Measurements from ENCODE around the gene USHBP1. TPM values are rescaled to one million over a fixed set of nuclear protein-coding genes. Genes with fewer than 3 reads are reported as not detected.
A peak's percentile ranks its signal among the peaks of the same experiment; 100 is the strongest.

USHBP1 gene
- total and polyA plus RNA-seq, 4 donors: 6.2 to 12.3 (median 11.6) TPM

DNA sequence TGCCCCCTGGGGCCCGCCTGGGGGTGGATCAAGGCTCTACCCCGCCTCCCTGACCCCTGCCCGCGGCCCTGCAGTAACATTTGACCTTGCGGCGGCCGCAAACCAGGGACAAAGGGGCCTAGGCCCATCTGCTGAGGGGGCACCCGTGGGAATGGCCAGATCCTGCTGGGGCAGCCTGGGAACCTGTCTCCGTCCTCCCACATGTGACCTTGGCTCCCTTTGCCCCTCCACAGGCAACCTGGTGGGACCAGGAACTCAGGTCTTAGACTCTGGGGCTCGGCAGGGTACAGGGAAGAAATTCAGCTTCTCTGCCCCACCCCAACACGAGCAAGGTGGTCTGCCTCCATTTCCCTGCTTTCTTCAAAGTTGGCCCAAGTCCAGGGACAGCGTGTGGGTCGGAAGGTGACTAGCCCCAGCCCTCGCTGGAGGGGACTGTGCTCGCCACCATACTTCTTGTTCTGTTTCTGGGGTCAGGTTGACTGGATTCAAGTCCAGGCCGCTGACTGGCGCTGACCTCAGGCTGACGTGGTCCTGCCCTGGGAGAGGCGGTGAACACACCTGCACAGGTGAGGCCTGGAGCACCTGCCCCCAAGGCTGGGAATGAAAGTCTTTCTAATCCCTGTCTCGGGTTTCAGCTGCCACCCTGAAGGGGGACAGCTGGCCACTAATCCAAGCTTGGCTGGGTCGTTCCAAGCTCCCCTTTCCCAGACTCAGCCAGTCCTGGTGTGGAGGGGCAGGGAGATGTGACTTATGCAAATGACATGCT is 16.4 kb downstream of the USHBP1 start:
- no peak for TF ChIP-seq CTCF (IDR thresholded peaks at IDR 0.05; ENCODE audit: control extremely low read depth, extremely low read depth)
- Histone ChIP-seq H3K4me3 (no peak overlapping the region), H3K27me3 (ENCODE audit: control insufficient read depth in 3 of 3, insufficient read depth in 3 of 3, low read length in 2 of 3) (no peaks in the 10 kb centered on the region), H3K9ac (ENCODE audit: insufficient read depth in 1 of 2, low read length in 2 of 2) (peak overlapping the region in 1 of 2 donors; percentile 11), H3K9me3 (ENCODE audit: control insufficient read depth in 4 of 4, insufficient read depth in 3 of 4, low read length in 3 of 4) (no peaks in the 10 kb centered on the region), H3K27ac (ENCODE audit: low read depth in 1 of 2, low read length in 1 of 2) (no peak overlapping the region), H3K4me1 (ENCODE audit: control insufficient read depth in 5 of 5, insufficient read depth in 5 of 5, low read length in 5 of 5) (peaks cover 0 to 18% (median 9%) of the 10 kb centered on the region in 5 donors), H3K36me3 (ENCODE audit: control insufficient read depth in 4 of 4, insufficient read depth in 4 of 4, low read length in 4 of 4) (peaks cover 0 to 2% (median 0%) of the 10 kb centered on the region in 4 donors)
- no peak for DNase-seq
- ATAC-seq (ENCODE audit: insufficient read depth, low FRiP score): no peak
- WGBS, 2 donors: 74 to 82% methylated on average over 21 of the region's 21 CpGs

- peaks cover 0 to 21% (median 11%) of the 10 kb centered on the region in 5 donors for H3K4me1 ChIP-seq (ENCODE audit: control insufficient read depth in 5 of 5, insufficient read depth in 5 of 5, low read length in 5 of 5)
- H3K36me3 ChIP-seq (ENCODE audit: control insufficient read depth in 4 of 4, insufficient read depth in 4 of 4, low read length in 4 of 4): peaks cover 0 to 2% (median 0%) of the 10 kb centered on the region in 4 donors
- H3K9ac ChIP-seq (ENCODE audit: insufficient read depth in 1 of 2, low read length in 2 of 2): no peak overlapping the region
- WGBS, 2 donors: 9 to 15% methylated on average over 21 of the region's 21 CpGs
- DNase-seq (peak in 2 of 3 donors; percentile 63 to 69), ATAC-seq (ENCODE audit: insufficient read depth, low FRiP score) (no peak)
- no peak for TF ChIP-seq CTCF (IDR thresholded peaks at IDR 0.05; ENCODE audit: control extremely low read depth, extremely low read depth)
- H3K27ac ChIP-seq (ENCODE audit: low read depth in 1 of 2, low read length in 1 of 2): peak overlapping the region; percentile 85 to 91
- H3K4me3 ChIP-seq: no peak overlapping the region
- H3K9me3 ChIP-seq (ENCODE audit: control insufficient read depth in 4 of 4, insufficient read depth in 3 of 4, low read length in 3 of 4): no peaks in the 10 kb centered on the region
- no peaks in the 10 kb centered on the region for H3K27me3 ChIP-seq (ENCODE audit: control insufficient read depth in 3 of 3, insufficient read depth in 3 of 3, low read length in 2 of 3)
Observed at GRCh38 chr19:17246681-17247425, 17.7 kb downstream of the USHBP1 start.

- Histone ChIP-seq H3K27me3 (ENCODE audit: control insufficient read depth in 3 of 3, insufficient read depth in 3 of 3, low read length in 2 of 3) (no peaks in the 10 kb centered on the region), H3K9ac (ENCODE audit: insufficient read depth in 1 of 2, low read length in 2 of 2) (no peak within 1 kb of the TSS), H3K36me3 (ENCODE audit: control insufficient read depth in 4 of 4, insufficient read depth in 4 of 4, low read length in 4 of 4) (no peaks in the 10 kb centered on the region), H3K27ac (ENCODE audit: low read depth in 1 of 2, low read length in 1 of 2) (peak within 1 kb of the TSS; percentile 87 to 91), H3K9me3 (ENCODE audit: control insufficient read depth in 4 of 4, insufficient read depth in 3 of 4, low read length in 3 of 4) (no peaks in the 10 kb centered on the region), H3K4me1 (ENCODE audit: control insufficient read depth in 5 of 5, insufficient read depth in 5 of 5, low read length in 5 of 5) (peaks cover 0 to 21% (median 11%) of the 10 kb centered on the region in 5 donors), H3K4me3 (peak within 1 kb of the TSS; percentile 81)
- ATAC-seq (ENCODE audit: insufficient read depth, low FRiP score) (no peak), DNase-seq (no peak)
- TF ChIP-seq CTCF (IDR thresholded peaks at IDR 0.05; ENCODE audit: control extremely low read depth, extremely low read depth): no peak
- 0 to 1% methylated on average over 29 to 72 of the region's 72 CpGs for WGBS, 2 donors
Observed at GRCh38 chr19:17245535-17245984, 19.0 kb downstream of the USHBP1 start, which contains the start of gene NR2F6. TSS of gene NR2F6 (minus strand) at chr19:17245919. CDS start at chr19:17245220, 699 bp downstream.

Data from lung (tissue), 12 donors.